SK-N-SH (cell line): Measurements from ENCODE around the gene PRR16. TPM values are rescaled to one million over a fixed set of nuclear protein-coding genes. Genes with fewer than 3 reads are reported as not detected.

Source experiments
- CTCF ChIA-PET: fragments of 300-600, 350-600 bp; formaldehyde crosslinking; extraction: SDS; loops from one replicate; lab custom pipeline; 2021; lab: Yijun Ruan, JAX
- POLR2A ChIA-PET: fragments of 350-600 bp; sonication (Branson Sonifier 250); formaldehyde crosslinking; extraction: SDS; loops from one replicate; lab custom pipeline; 2020; ENCODE audit warnings: antibody characterized with exemption, inconsistent platforms; lab: Yijun Ruan, JAX
- DNase-seq: peaks from one replicate; pipeline ENCODE4 v3.0.0; 2012
- H2AFZ ChIP-seq: fragments of 200-600 bp; sonication (generic); 2 replicates; pipeline ENCODE4 v1.8.1; 2016; ENCODE audit warnings: antibody characterized with exemption, mild to moderate bottlenecking, low read depth
- H3F3A ChIP-seq: fragments of 200-600 bp; sonication (generic); replicated peaks from 2 replicates; pipeline ENCODE3; 2016; ENCODE audit warnings: antibody characterized with exemption, mild to moderate bottlenecking; ENCODE audit not compliant: insufficient read depth
- H3K27ac ChIP-seq, 2 experiments: fragments of 200-500 bp in 1 of 2; fragments of 200-600 bp in 1 of 2; sonication (Bioruptor generic) in 1 of 2; sonication (generic), shearing (Covaris generic) in 1 of 2; 2 replicates each; pipeline versions ENCODE4 v1.5.1 to v1.6.1; 2014 to 2016; ENCODE audit warnings: low read depth in 2 of 2, inconsistent platforms in 1 of 2, low read length in 1 of 2, mild to moderate bottlenecking in 1 of 2, mixed read lengths in 1 of 2
- H3K27me3 ChIP-seq: fragments of 200-600 bp; sonication (generic), shearing (Covaris generic); 2 replicates; pipeline ENCODE4 v1.6.1; 2016; ENCODE audit warnings: mixed run types; ENCODE audit not compliant: insufficient read depth
- H3K36me3 ChIP-seq, 2 experiments: fragments of 200-500 bp in 1 of 2; fragments of 200-600 bp in 1 of 2; sonication (Bioruptor generic) in 1 of 2; sonication (generic) in 1 of 2; replicated peaks in 1 of 2; 2 replicates each; pipeline versions ENCODE3 to v1.5.1; 2014 to 2016; ENCODE audit warnings: low read length in 1 of 2, mild to moderate bottlenecking in 1 of 2; ENCODE audit not compliant: insufficient read depth in 2 of 2, control insufficient read depth in 1 of 2
- H3K4me1 ChIP-seq, 2 experiments: fragments of 200-500 bp in 1 of 2; fragments of 200-600 bp in 1 of 2; sonication (Bioruptor generic) in 1 of 2; sonication (generic), shearing (Covaris generic) in 1 of 2; 2 replicates each; pipeline versions ENCODE4 v1.5.1 to v1.6.1; 2014 to 2016; ENCODE audit warnings: low read depth in 1 of 2, low read length in 1 of 2, mixed run types in 1 of 2; ENCODE audit not compliant: insufficient read depth in 2 of 2, control insufficient read depth in 1 of 2
- H3K4me2 ChIP-seq: fragments of 200-600 bp; sonication (generic), shearing (Covaris generic); 2 replicates; pipeline ENCODE4 v1.6.1; 2017; ENCODE audit warnings: mixed run types
- H3K4me3 ChIP-seq, 2 experiments: fragments of 200-500 bp in 1 of 2; fragments of 200-600 bp in 1 of 2; sonication (Bioruptor generic) in 1 of 2; sonication (generic), shearing (Covaris generic) in 1 of 2; 2 replicates each; pipeline versions ENCODE4 v1.5.1 to v1.8.1; 2014 to 2016; ENCODE audit warnings: low read depth in 2 of 2, inconsistent platforms in 1 of 2, low read length in 1 of 2, mild to moderate bottlenecking in 1 of 2, mixed read lengths in 1 of 2, moderate library complexity in 1 of 2
- H3K79me2 ChIP-seq: fragments of 200-600 bp; sonication (generic); 2 replicates; pipeline ENCODE4 v1.8.1; 2017; ENCODE audit warnings: mild to moderate bottlenecking; ENCODE audit not compliant: insufficient read depth
- H3K9ac ChIP-seq: fragments of 200-600 bp; sonication (generic); 2 replicates; pipeline ENCODE4 v1.6.1; 2017; ENCODE audit warnings: mixed run types
- H3K9me2 ChIP-seq: fragments of 200-600 bp; sonication (generic); 2 replicates; pipeline ENCODE4 v1.6.1; 2017; ENCODE audit warnings: mixed run types
- H3K9me3 ChIP-seq: fragments of 200-600 bp; sonication (generic); 2 replicates; pipeline ENCODE4 v1.6.1; 2017; ENCODE audit warnings: mixed run types, mild to moderate bottlenecking, moderate library complexity
- H4K20me1 ChIP-seq: fragments of 200-600 bp; sonication (generic); 2 replicates; pipeline ENCODE4 v1.6.1; 2017; ENCODE audit warnings: mild to moderate bottlenecking, mixed run types; ENCODE audit not compliant: insufficient read depth
- CHD2 ChIP-seq: fragments of 150-350 bp; IDR thresholded peaks from 2 replicates; pipeline ENCODE4 v1.6.1; 2018; ENCODE audit warnings: low read length; ENCODE audit not compliant: partially characterized antibody
- CTCF ChIP-seq: fragments of 200-600 bp; sonication (generic); IDR thresholded peaks from 2 replicates; pipeline ENCODE4 v1.6.1; 2017; ENCODE audit warnings: antibody characterized with exemption, mild to moderate bottlenecking, moderate library complexity
- EZH2phosphoT487 ChIP-seq: fragments of 200-600 bp; sonication (generic); IDR thresholded peaks from 2 replicates; pipeline ENCODE4 v1.6.1; 2017; ENCODE audit warnings: low read depth, mixed run types, mild to moderate bottlenecking, antibody characterized with exemption, moderate library complexity, borderline replicate concordance
- FOXJ3 ChIP-seq: sonication (generic); formaldehyde crosslinking; IDR thresholded peaks from 2 replicates; pipeline ENCODE4 v1.5.1; 2020; ENCODE audit warnings: mild to moderate bottlenecking, missing genetic modification reagents
- FOXM1 ChIP-seq: IDR thresholded peaks from 2 replicates; pipeline ENCODE4 v1.4.0; 2012; ENCODE audit warnings: low read depth, mild to moderate bottlenecking
- IRF3 ChIP-seq: fragments of 150-350 bp; IDR thresholded peaks from 2 replicates; pipeline ENCODE4 v1.6.1; 2016; ENCODE audit warnings: mild to moderate bottlenecking, low read depth, low read length
- MEF2A ChIP-seq: IDR thresholded peaks from 2 replicates; pipeline ENCODE4 v1.4.0; 2012; ENCODE audit warnings: low read depth, borderline replicate concordance
- MXI1 ChIP-seq: IDR thresholded peaks from 2 replicates; pipeline ENCODE4 v1.6.1; 2012; ENCODE audit warnings: mild to moderate bottlenecking, low read depth, low read length, improper control_type of control experiment
- NFIC ChIP-seq: IDR thresholded peaks from 2 replicates; pipeline ENCODE4 v1.4.0; 2012; ENCODE audit warnings: borderline replicate concordance
- POLR2AphosphoS5 ChIP-seq: IDR thresholded peaks from 2 replicates; pipeline ENCODE4 v1.6.1; 2012; ENCODE audit warnings: low read depth, low read length
- RAD21 ChIP-seq: IDR thresholded peaks from 2 replicates; pipeline ENCODE4 v1.6.1; 2012; ENCODE audit warnings: mild to moderate bottlenecking, low read length
- RFX5 ChIP-seq: IDR thresholded peaks from 2 replicates; pipeline ENCODE4 v1.6.1; 2012; ENCODE audit warnings: mild to moderate bottlenecking, improper control_type of control experiment, low read length
- RXRA ChIP-seq: IDR thresholded peaks from 2 replicates; pipeline ENCODE4 v1.4.0; 2012; ENCODE audit warnings: low read depth, mild to moderate bottlenecking, borderline replicate concordance
- SMC3 ChIP-seq: IDR thresholded peaks from 2 replicates; pipeline ENCODE4 v1.6.1; 2012; ENCODE audit warnings: low read depth, low read length, improper control_type of control experiment
- TAF1 ChIP-seq: IDR thresholded peaks from 2 replicates; pipeline ENCODE4 v1.6.1; 2012; ENCODE audit warnings: low read depth, mild to moderate bottlenecking, low read length, moderate library complexity, borderline replicate concordance
- USF1 ChIP-seq: IDR thresholded peaks from 2 replicates; pipeline ENCODE4 v1.4.0; 2012; ENCODE audit warnings: low read depth, borderline replicate concordance
- YY1 ChIP-seq: IDR thresholded peaks from 2 replicates; pipeline ENCODE4 v1.4.0; 2012; ENCODE audit warnings: low read depth, mild to moderate bottlenecking
- ZBTB33 ChIP-seq: IDR thresholded peaks from 2 replicates; pipeline ENCODE4 v1.4.0; 2012; ENCODE audit warnings: low read depth, borderline replicate concordance
- WGBS: methylation state at CpG from one replicate; pipeline ENCODE4 v1.1.6; 2017; ENCODE audit warnings: low lambda C conversion rate; 5-methylcytosine and 5-hydroxymethylcytosine counted together
- polyA plus RNA-seq, 3 experiments: library from polyadenylated mRNA; depleted of rRNA; stranded (reverse); fragments of >200 nt; gene quantifications; 2 replicates each; pipeline ENCODE4 v1.2.3, GENCODE V29; 2012
- TF ChIP-seq, protein P1 (sequence below): fragments of 150-350 bp; IDR thresholded peaks from 2 replicates; pipeline ENCODE4 v1.6.1; 2017; ENCODE audit warnings: antibody characterized with exemption, low read length, low read depth, borderline replicate concordance
- TF ChIP-seq, protein P2 (sequence below): IDR thresholded peaks from 2 replicates; pipeline ENCODE4; 2012

Gene PRR16
- polyA plus RNA-seq, 1 of the 3 experiments (the other 2 are of a cell fraction), result 26.7 TPM

DNA sequence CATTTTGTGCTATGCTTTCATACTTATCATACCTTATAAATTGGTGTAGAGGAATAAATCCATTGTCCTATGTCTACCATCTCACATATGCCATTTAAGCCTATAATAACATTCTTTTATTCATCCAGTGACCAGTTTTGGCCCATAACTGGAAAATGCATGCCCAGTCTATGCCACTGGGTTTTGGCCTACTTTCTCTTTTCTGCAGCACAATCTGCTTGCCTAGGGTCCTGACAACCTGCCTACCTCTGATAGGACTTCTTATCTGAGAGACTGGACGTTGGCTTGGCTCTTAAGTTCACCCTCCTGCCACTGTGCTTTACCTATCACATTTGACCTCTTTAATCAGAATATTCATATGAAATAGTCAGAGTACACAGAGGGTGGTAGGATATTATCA is 103.0 kb downstream of the PRR16 start:
- Histone ChIP-seq H3F3A (peaks cover 3% of the 10 kb centered on the region), H3K9ac (no peak overlapping the region), H3K9me3 (no peaks in the 10 kb centered on the region), H3K9me2 (no peaks in the 10 kb centered on the region), H3K79me2 (peaks cover 47% of the 10 kb centered on the region), H3K4me2 (no peak overlapping the region), H4K20me1 (no peaks in the 10 kb centered on the region), H3K4me3 (no peak overlapping the region), H3K27ac (no peak overlapping the region), H3K4me1 (peaks cover 0 to 7% of the 10 kb centered on the region in 2 experiments; a peak in 2 of 4 replicates), H2AFZ (no peak overlapping the region), H3K27me3 (no peaks in the 10 kb centered on the region), H3K36me3 (peaks cover 0 to 18% of the 10 kb centered on the region in 2 experiments)
- TF ChIP-seq, protein P1, sequence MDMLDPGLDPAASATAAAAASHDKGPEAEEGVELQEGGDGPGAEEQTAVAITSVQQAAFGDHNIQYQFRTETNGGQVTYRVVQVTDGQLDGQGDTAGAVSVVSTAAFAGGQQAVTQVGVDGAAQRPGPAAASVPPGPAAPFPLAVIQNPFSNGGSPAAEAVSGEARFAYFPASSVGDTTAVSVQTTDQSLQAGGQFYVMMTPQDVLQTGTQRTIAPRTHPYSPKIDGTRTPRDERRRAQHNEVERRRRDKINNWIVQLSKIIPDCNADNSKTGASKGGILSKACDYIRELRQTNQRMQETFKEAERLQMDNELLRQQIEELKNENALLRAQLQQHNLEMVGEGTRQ, result no peak
- no peak for TF ChIP-seq NFIC
- no peak for TF ChIP-seq RXRA
- TF ChIP-seq ZBTB33, result no peak
- no peak for TF ChIP-seq RAD21
- TF ChIP-seq FOXM1, result no peak
- no peak for TF ChIP-seq CTCF
- TF ChIP-seq YY1, result no peak
- TF ChIP-seq MEF2A, result no peak
- no peak for TF ChIP-seq USF1
- TF ChIP-seq IRF3, result no peak
- no peak for TF ChIP-seq TAF1
- no peak for TF ChIP-seq FOXJ3
- TF ChIP-seq POLR2AphosphoS5, result no peak
- TF ChIP-seq CHD2, result no peak
- no peak for TF ChIP-seq EZH2phosphoT487
- no peak for TF ChIP-seq SMC3
- no peak for TF ChIP-seq RFX5
- TF ChIP-seq, protein P2, sequence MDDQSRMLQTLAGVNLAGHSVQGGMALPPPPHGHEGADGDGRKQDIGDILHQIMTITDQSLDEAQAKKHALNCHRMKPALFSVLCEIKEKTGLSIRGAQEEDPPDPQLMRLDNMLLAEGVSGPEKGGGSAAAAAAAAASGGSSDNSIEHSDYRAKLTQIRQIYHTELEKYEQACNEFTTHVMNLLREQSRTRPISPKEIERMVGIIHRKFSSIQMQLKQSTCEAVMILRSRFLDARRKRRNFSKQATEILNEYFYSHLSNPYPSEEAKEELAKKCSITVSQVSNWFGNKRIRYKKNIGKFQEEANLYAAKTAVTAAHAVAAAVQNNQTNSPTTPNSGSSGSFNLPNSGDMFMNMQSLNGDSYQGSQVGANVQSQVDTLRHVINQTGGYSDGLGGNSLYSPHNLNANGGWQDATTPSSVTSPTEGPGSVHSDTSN, result no peak
- TF ChIP-seq MXI1, result no peak
- ChIA-PET CTCF (no interaction called here), POLR2A (no interaction called here)
- no peak for DNase-seq
- WGBS, result 74% methylated on average over 1 of the region's 1 CpG
